ENCODE data around the gene PLLP.

DNA sequence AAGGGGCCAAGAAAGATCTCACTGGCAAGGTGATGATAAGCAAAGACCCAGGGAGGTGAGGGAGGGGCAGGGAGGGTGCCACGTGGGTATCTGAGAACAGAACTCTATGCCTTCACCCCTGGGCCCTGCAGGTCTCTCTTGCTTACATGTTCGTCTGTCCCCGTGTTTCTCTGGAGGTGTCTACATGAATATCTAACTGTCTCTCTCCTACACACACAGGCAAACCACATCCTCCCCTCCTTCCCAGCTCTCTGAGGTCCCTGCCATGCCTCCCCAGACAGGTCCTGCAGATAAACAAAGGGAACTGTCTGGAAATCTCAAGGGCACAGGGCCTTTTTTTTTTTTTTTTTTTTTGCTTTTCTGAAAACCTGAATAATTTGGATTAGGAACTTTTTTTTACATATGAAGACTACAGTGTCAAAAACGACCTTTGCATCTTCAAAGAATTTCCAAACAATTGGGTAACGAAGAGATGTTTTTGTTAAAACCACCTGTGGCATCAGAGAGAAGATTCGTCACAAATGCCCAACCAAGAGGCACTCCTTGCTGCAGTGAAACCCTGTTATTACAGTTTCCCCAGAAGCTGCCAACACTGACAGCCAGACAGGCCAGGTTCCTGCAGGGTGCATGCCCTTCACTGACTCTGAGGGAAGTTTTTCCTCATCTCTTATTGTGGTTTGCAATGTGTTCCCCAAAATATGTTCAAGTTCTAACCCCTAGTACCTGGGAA, 17.8 kb downstream of the PLLP start:
- TF ChIP-seq POLR2AphosphoS5 (IDR thresholded peaks at IDR 0.05; ENCODE audit: insufficient read depth in 1 of 2, low read depth in 1 of 2): no peak
- TF ChIP-seq, protein P1, sequence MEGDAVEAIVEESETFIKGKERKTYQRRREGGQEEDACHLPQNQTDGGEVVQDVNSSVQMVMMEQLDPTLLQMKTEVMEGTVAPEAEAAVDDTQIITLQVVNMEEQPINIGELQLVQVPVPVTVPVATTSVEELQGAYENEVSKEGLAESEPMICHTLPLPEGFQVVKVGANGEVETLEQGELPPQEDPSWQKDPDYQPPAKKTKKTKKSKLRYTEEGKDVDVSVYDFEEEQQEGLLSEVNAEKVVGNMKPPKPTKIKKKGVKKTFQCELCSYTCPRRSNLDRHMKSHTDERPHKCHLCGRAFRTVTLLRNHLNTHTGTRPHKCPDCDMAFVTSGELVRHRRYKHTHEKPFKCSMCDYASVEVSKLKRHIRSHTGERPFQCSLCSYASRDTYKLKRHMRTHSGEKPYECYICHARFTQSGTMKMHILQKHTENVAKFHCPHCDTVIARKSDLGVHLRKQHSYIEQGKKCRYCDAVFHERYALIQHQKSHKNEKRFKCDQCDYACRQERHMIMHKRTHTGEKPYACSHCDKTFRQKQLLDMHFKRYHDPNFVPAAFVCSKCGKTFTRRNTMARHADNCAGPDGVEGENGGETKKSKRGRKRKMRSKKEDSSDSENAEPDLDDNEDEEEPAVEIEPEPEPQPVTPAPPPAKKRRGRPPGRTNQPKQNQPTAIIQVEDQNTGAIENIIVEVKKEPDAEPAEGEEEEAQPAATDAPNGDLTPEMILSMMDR (IDR thresholded peaks at IDR 0.05): no peak
- TF ChIP-seq POLR2A (IDR thresholded peaks at IDR 0.05): no peak
